HG03558 (cell line): ENCODE results near the gene CCNI.
"Not testable (repeated sequence)": the region's sequence is repeated elsewhere in the genome, so short reads cannot be mapped to it uniquely, and the experiment has no call there.

Experiments used
- ATAC-seq: cut with Tn5 transposase; IDR thresholded peaks from one replicate; pipeline ENCODE4 v1.9.1; 2021; ENCODE audit warnings: moderate number of reproducible peaks; ENCODE audit not compliant: unreplicated experiment; ENCODE audit errors: extremely low read depth

CCNI gene

GRCh38 chr4:77084019-77084639 lies 8.3 kb upstream of the CCNI start:
- ATAC-seq: no peak

DNA sequence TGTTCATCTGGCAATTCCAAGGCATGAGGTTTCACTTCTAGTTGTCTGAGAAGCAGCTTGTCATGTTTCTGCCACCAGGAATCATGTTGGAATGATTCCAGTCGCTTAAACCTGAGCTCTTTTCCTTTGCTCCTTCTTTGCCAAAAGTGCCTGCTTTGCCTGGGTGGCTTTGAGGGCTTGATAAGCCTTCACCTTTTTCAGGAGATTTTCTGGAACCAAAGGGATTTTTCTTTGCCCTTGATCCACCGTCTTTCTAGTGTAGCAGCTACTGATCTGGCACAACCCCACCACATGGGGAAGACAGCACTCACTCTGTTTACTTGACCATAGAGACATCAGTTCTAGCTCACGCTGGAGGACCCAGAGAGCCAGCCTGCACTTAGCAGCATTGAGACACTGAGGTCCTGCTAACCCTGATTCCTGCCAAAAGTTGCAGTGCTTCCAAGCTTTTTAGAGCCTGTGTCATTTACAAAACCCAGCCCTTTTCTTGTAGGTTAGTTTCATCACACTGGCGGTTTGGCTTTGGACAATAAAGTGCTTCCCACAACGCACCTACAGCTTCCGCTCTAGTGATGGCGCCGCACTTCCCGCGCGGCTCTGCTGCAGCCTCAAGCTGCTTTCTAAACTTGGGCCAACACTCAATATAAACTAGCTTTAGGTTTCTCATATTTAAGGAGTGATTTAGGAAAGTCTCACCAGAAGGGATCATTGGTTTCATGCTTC lies 7.3 kb upstream of the CCNI start:
- ATAC-seq: no peak

DNA sequence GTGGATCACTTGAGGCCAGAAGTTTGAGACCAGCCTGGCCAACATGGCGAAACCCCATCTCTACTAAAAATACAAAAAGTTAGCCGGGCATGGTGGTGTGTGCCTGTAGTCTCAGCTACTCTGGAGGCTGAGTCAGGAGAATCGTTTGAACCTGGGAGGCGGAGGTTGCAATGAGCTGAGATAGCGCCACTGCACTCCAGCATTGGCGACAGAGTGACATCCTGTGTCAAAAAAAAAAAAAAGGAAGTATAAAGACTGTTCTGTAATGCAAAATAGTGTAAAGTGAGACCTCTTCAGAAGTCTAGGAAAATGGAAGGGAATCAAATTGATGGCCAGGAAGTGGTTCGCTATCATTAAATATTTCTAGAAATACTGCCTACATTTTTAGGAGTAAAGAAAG lies 5.0 kb upstream of the CCNI start:
- ATAC-seq: not testable (repeated sequence)

DNA sequence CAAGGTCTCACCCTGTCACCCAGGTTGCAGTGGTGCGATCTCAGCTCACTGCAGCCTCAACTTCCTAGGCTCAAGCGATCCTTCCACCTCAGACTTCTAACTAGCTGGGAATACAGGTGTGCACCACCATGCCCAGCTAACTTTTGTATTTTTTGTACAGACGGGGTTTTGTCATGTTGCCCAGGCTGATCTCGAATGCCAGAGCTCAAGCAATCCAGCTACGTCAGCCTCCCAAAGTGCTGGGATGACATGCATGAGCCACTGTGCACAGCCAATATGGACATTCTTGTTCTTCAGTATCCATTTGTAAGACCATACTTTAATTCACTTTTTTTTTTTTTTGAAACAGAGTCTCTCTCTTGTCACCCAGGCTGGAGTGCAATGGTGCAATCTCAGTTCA lies 3.5 kb upstream of the CCNI start:
- no peak for ATAC-seq

- no peak for ATAC-seq
Observed at GRCh38 chr4:77078401-77078800, 2.6 kb upstream of the CCNI start.

DNA sequence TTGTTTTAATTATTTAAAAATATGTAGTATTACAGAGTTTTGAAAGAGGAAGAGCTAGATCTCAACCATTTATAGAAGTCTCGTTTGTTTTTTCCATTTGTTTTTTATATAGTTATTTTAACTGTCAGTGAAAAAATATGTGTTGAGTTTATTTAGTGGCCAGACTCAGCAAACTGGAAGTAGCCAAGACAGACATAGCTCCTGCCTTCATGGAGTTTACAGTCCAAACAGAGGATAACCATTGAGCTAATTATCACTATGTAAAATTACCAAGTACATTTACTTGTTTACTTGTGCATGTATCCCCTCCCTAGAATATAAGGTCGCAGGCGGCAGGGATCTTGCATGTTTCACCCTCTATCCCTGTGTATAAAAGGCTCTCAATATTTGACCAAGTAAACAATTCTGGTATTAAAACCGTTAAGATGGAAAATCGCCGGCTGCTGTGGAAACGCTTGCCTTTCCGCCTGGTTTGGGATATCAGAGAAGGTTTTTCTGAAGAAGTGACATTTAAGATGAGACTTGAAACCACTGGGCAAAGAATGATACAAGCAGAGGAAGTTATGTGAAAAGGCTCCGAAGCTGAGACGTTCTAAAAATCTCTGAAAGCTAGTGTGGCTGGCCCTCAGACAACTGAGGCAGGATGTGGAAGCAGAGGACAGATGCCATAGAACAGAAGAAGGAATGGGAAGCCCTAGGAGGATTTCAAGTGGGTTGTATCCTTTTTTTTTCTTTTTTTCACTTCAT lies 1.3 kb upstream of the CCNI start:
- ATAC-seq: no peak

GRCh38 chr4:77074981-77075855 lies 571 bp downstream of the CCNI start:
- ATAC-seq: peak; percentile 34

GRCh38 chr4:77074381-77074831 lies 1.4 kb downstream of the CCNI start:
- ATAC-seq: no peak

DNA sequence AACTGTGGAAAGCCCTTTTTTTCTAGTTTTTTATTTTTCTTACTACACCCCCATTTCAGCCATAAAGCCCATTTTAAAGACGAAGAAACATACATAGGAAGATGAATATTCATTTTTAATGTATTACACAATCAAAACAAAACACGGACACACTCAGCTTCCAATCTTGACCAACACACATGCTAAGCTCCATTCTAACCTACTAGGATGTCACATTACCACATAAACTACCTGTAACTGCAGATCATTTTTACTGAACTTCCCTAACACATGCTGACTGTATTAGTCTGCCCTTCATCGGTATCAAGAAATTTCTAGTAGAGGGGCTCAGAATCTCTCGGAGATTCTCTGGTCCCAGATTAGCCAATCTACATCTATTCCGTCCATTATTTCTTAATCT lies 1.8 kb downstream of the CCNI start:
- no peak for ATAC-seq

GRCh38 chr4:77073106-77073809 lies 2.5 kb downstream of the CCNI start:
- ATAC-seq: no peak

GRCh38 chr4:77072195-77072753 lies 3.5 kb downstream of the CCNI start:
- ATAC-seq: no peak

DNA sequence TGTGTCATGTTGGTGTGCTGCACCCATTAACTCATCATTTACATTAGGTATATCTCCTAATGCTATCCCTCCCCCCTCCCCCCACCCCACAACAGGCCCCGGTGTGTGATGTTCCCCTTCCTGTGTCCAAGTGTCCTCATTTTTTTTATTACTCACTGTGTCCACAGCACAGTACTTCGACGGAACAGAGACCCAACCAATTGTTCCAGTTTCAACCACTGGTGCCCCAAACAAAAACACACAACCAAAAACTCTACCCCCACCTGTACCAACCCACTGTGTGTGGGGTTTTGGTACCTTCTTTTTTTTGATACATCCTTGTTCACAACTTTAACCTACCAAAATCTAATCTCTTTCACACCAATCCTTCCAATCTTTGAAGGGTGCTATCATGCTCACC lies 6.3 kb downstream of the CCNI start:
- not testable (repeated sequence) for ATAC-seq

- ATAC-seq: no peak
Observed at GRCh38 chr4:77065382-77065781, 10.4 kb downstream of the CCNI start.

GRCh38 chr4:77062856-77063255 lies 12.9 kb downstream of the CCNI start:
- no peak for ATAC-seq

DNA sequence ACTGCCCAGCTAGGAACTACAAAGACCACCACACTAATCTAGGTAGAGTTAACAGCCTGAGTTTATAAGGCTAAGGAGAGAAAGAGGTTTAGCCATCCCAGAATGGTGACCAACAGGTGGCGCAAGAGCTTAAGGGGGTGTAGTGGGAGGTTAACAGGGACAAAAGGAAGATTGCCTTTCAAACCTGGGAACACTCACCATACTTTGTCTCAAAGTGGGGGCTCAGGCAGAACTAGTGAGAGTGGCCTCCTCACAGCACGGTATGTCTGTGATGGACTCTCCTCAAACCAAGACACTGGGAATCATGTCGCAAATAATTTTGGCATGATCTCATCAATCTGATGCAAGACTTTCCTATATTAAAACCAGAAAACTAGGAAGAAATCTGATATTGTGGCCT lies 23.4 kb downstream of the CCNI start:
- no peak for ATAC-seq

- ATAC-seq: no peak
Observed at GRCh38 chr4:77050962-77051361, 24.8 kb downstream of the CCNI start.

GRCh38 chr4:77047037-77047436 lies 28.8 kb downstream of the CCNI start:
- ATAC-seq: no peak

DNA sequence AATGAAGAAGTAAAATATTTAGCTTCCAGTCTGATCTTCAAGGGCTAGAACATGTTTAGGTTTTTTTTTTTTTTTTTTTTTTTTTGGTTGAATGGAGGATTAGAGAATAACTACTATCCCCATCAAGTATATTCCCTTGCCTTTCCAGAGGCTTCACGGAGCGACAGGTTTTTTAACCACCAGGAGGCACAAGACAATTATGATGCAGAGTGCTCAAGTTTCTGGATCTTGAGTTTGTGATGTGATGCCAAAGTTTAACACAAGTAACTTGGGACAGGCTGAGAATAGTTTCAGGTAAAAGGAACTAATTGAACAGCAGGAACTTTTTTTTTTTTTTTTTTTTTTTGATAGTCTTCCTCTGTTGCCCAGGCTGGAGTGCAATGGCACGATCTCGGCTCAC lies 30.3 kb downstream of the CCNI start:
- no peak for ATAC-seq

GRCh38 chr4:77044461-77045150 lies 31.2 kb downstream of the CCNI start:
- no peak for ATAC-seq
